IMR-90 (cell line): ENCODE data around the gene GGT1. TPM values are rescaled to one million over a fixed set of nuclear protein-coding genes. Genes with fewer than 3 reads are reported as not detected.

Experiments
- ATAC-seq: fragments of 200-7000 bp; cut with Tn5 transposase; 2 replicates; pipeline ENCODE4 v1.9.1; 2020; ENCODE audit warnings: low read depth, mild to moderate bottlenecking, moderate library complexity
- BruUV-seq: library from RNA; stranded (reverse); fragments of 400-500 nt; replicated peaks from 2 replicates; lab custom pipeline; 2021; lab: Mats Ljungman, UMichigan
- CTCF ChIA-PET: fragments of 300-600 bp; formaldehyde crosslinking; extraction: SDS; loops from one replicate; lab custom pipeline; 2021; ENCODE audit warnings: antibody characterized with exemption; lab: Yijun Ruan, JAX
- POLR2A ChIA-PET: fragments of 300-600 bp; sonication (Branson Sonifier 250); formaldehyde crosslinking; loops from one replicate; lab custom pipeline; 2022; ENCODE audit warnings: antibody characterized with exemption; ENCODE audit not compliant: unreplicated experiment; lab: Charles Lee
- DNase-seq: peaks from one replicate; pipeline ENCODE4 v3.0.0; 2013
- H2AFZ ChIP-seq: replicated peaks from 2 replicates; pipeline ENCODE3; 2013; ENCODE audit warnings: low read length, mild to moderate bottlenecking; ENCODE audit not compliant: poor library complexity
- H2AK5ac ChIP-seq: 2 replicates; pipeline ENCODE4 v1.6.1; 2013; ENCODE audit warnings: low read depth, low read length, inconsistent platforms
- H2AK9ac ChIP-seq: replicated peaks from 2 replicates; pipeline ENCODE3; 2013; ENCODE audit warnings: mild to moderate bottlenecking, low read depth, low read length, moderate library complexity; ENCODE audit not compliant: poor library complexity
- H2BK120ac ChIP-seq: 2 replicates; pipeline ENCODE4 v1.6.1; 2013; ENCODE audit warnings: low read depth, low read length, inconsistent platforms
- H2BK15ac ChIP-seq: 3 replicates; pipeline ENCODE4 v1.6.1; 2013; ENCODE audit warnings: low read depth, low read length, inconsistent platforms
- H2BK20ac ChIP-seq: 2 replicates; pipeline ENCODE4 v1.6.1; 2013; ENCODE audit warnings: low read depth, mild to moderate bottlenecking, inconsistent platforms, low read length, moderate library complexity
- H2BK5ac ChIP-seq: 2 replicates; pipeline ENCODE4 v1.6.1; 2013; ENCODE audit warnings: mild to moderate bottlenecking, low read depth, low read length, inconsistent platforms; ENCODE audit not compliant: poor library complexity, severe bottlenecking
- H3K14ac ChIP-seq: replicated peaks from 2 replicates; pipeline ENCODE4 v1.6.1; 2013; ENCODE audit warnings: low read depth, low read length, inconsistent platforms
- H3K18ac ChIP-seq: 2 replicates; pipeline ENCODE4 v1.6.1; 2013; ENCODE audit warnings: low read depth, low read length, control low read depth
- H3K23ac ChIP-seq: 2 replicates; pipeline ENCODE4 v1.6.1; 2013; ENCODE audit warnings: low read depth, low read length, inconsistent platforms
- H3K27ac ChIP-seq: 2 replicates; pipeline ENCODE4 v1.5.1; 2013; ENCODE audit warnings: mild to moderate bottlenecking, control low read depth, low read length; ENCODE audit not compliant: insufficient read depth
- H3K27me3 ChIP-seq: 2 replicates; pipeline ENCODE4 v1.6.1; 2013; ENCODE audit warnings: low read length; ENCODE audit not compliant: control insufficient read depth, insufficient read depth
- H3K36me3 ChIP-seq: 2 replicates; pipeline ENCODE4 v1.6.1; 2013; ENCODE audit warnings: low read length, mixed read lengths; ENCODE audit not compliant: control insufficient read depth, insufficient read depth
- H3K4ac ChIP-seq: 2 replicates; pipeline ENCODE4 v1.6.1; 2013; ENCODE audit warnings: low read depth, low read length, inconsistent platforms
- H3K4me1 ChIP-seq: 2 replicates; pipeline ENCODE4 v1.6.1; 2013; ENCODE audit warnings: low read length, mixed read lengths; ENCODE audit not compliant: control insufficient read depth, insufficient read depth
- H3K4me2 ChIP-seq: 2 replicates; pipeline ENCODE4 v1.6.1; 2013; ENCODE audit warnings: low read depth, mild to moderate bottlenecking, control low read depth, low read length, moderate library complexity
- H3K4me3 ChIP-seq: 2 replicates; pipeline ENCODE4 v1.5.1; 2013; ENCODE audit warnings: low read depth, mild to moderate bottlenecking, control low read depth, low read length, moderate library complexity; ENCODE audit not compliant: insufficient read depth
- H3K56ac ChIP-seq: 2 replicates; pipeline ENCODE4 v1.6.1; 2013; ENCODE audit warnings: low read length, inconsistent platforms; ENCODE audit not compliant: insufficient read depth; ENCODE audit errors: extremely low read depth
- H3K79me1 ChIP-seq, 2 experiments: 2 replicates each; pipeline ENCODE4 v1.6.1; 2013; ENCODE audit warnings: low read length in 2 of 2, inconsistent platforms in 1 of 2, low read depth in 1 of 2
- H3K9ac ChIP-seq: 2 replicates; pipeline ENCODE4 v1.6.1; 2013; ENCODE audit warnings: low read depth, low read length, control low read depth
- H3K9me1 ChIP-seq: 2 replicates; pipeline ENCODE4 v1.6.1; 2013; ENCODE audit warnings: low read length, inconsistent platforms; ENCODE audit not compliant: insufficient read depth
- H3K9me3 ChIP-seq: 2 replicates; pipeline ENCODE4 v1.6.1; 2013; ENCODE audit warnings: low read length; ENCODE audit not compliant: control insufficient read depth, insufficient read depth
- H4K20me1 ChIP-seq: 2 replicates; pipeline ENCODE4 v1.6.1; 2013; ENCODE audit warnings: low read length, inconsistent platforms; ENCODE audit not compliant: insufficient read depth
- H4K5ac ChIP-seq: 2 replicates; pipeline ENCODE4 v1.6.1; 2013; ENCODE audit warnings: mild to moderate bottlenecking, low read depth, low read length, control low read depth
- H4K8ac ChIP-seq, 2 experiments: 2 replicates each; pipeline ENCODE4 v1.6.1; 2013; ENCODE audit warnings: low read depth in 2 of 2, low read length in 2 of 2, control low read depth in 1 of 2, inconsistent platforms in 1 of 2
- H4K91ac ChIP-seq: 2 replicates; pipeline ENCODE4 v1.6.1; 2013; ENCODE audit warnings: low read depth, low read length, inconsistent platforms; ENCODE audit not compliant: insufficient read depth
- CHD1 ChIP-seq: IDR thresholded peaks from 2 replicates; pipeline ENCODE4 v1.6.1; 2012; ENCODE audit warnings: low read depth, low read length, improper control_type of control experiment
- MAFK ChIP-seq: IDR thresholded peaks from 2 replicates; pipeline ENCODE4 v1.6.1; 2012; ENCODE audit warnings: low read depth, low read length, improper control_type of control experiment
- MAZ ChIP-seq: IDR thresholded peaks from 2 replicates; pipeline ENCODE4 v1.6.1; 2012; ENCODE audit warnings: low read depth, mild to moderate bottlenecking, low read length, improper control_type of control experiment, moderate library complexity, borderline replicate concordance
- NFE2L2 ChIP-seq: fragments of 150-350 bp; IDR thresholded peaks from 2 replicates; pipeline ENCODE4 v1.6.1; 2016; ENCODE audit warnings: low read depth, mild to moderate bottlenecking, low read length
- POLR2A ChIP-seq: IDR thresholded peaks from 2 replicates; pipeline ENCODE4 v1.6.1; 2012; ENCODE audit warnings: mild to moderate bottlenecking, low read depth, low read length
- RAD21 ChIP-seq: IDR thresholded peaks from 2 replicates; pipeline ENCODE4 v1.6.1; 2012; ENCODE audit warnings: low read length, improper control_type of control experiment
- RCOR1 ChIP-seq: IDR thresholded peaks from 2 replicates; pipeline ENCODE4 v1.6.1; 2012; ENCODE audit warnings: mild to moderate bottlenecking, low read length, improper control_type of control experiment; ENCODE audit not compliant: insufficient replicate concordance
- RFX5 ChIP-seq: IDR thresholded peaks from 2 replicates; pipeline ENCODE4 v1.8.0; 2012; ENCODE audit warnings: low read depth, mild to moderate bottlenecking, low read length, moderate library complexity
- SMC3 ChIP-seq: fragments of 150-350 bp; IDR thresholded peaks from 2 replicates; pipeline ENCODE4 v1.6.1; 2016; ENCODE audit warnings: low read depth, mild to moderate bottlenecking, antibody characterized with exemption, low read length, moderate library complexity
- WGBS, 2 experiments: methylation state at CpG; one replicate each; pipeline versions ENCODE4 v1.1.5 to v1.1.7; 2013; ENCODE audit warnings: missing lambda C conversion rate in 2 of 2; ENCODE audit not compliant: insufficient read length in 1 of 2; ENCODE audit errors: extremely low coverage in 2 of 2; 5-methylcytosine and 5-hydroxymethylcytosine counted together
- dilution Hi-C: fragments of 300-500 bp; cut with HindIII; formaldehyde crosslinking; loops from one replicate; pipeline ENCODE4 v1.14.3; 2018; ENCODE audit warnings: low sequenced_read_pairs; ENCODE audit not compliant: unreplicated experiment
- in situ Hi-C: fragments of 300-500 bp; cut with MboI; formaldehyde crosslinking; loops from 3 replicates; pipeline ENCODE4 v1.14.3; 2019; ENCODE audit warnings: low sequenced_read_pairs, inconsistent platforms, mixed read lengths
- intact Hi-C: fragments of 100-400 bp; cut with micrococcal nuclease; formaldehyde crosslinking; loops from 2 replicates; pipeline ENCODE4 v1.10.0; 2022
- polyA plus RNA-seq, 3 experiments: library from polyadenylated mRNA; depleted of rRNA; stranded (reverse); fragments of >200 nt; gene quantifications; 2 replicates each; pipeline ENCODE4 v1.2.3, GENCODE V29; 2012; ENCODE audit warnings: low replicate concordance in 1 of 3
- total RNA-seq: library from RNA; depleted of rRNA; stranded (reverse); fragments of >200 nt; gene quantifications from 2 replicates; pipeline ENCODE4 v1.2.3, GENCODE V29; 2012
- TF ChIP-seq, protein P1 (sequence below): fragments of 150-350 bp; IDR thresholded peaks from 2 replicates; pipeline ENCODE4 v1.6.1; 2017; ENCODE audit warnings: mild to moderate bottlenecking, antibody characterized with exemption, low read length, low read depth
- TF ChIP-seq, protein P2 (sequence below): conservative IDR thresholded peaks from 2 replicates; pipeline ENCODE4 v1.5.1; 2012; ENCODE audit warnings: mild to moderate bottlenecking, low read depth, low read length, improper control_type of control experiment

Gene GGT1
- total and polyA plus RNA-seq, 2 of the 4 experiments (the other 2 are of a cell fraction) = 3.4 to 7.3 TPM

DNA sequence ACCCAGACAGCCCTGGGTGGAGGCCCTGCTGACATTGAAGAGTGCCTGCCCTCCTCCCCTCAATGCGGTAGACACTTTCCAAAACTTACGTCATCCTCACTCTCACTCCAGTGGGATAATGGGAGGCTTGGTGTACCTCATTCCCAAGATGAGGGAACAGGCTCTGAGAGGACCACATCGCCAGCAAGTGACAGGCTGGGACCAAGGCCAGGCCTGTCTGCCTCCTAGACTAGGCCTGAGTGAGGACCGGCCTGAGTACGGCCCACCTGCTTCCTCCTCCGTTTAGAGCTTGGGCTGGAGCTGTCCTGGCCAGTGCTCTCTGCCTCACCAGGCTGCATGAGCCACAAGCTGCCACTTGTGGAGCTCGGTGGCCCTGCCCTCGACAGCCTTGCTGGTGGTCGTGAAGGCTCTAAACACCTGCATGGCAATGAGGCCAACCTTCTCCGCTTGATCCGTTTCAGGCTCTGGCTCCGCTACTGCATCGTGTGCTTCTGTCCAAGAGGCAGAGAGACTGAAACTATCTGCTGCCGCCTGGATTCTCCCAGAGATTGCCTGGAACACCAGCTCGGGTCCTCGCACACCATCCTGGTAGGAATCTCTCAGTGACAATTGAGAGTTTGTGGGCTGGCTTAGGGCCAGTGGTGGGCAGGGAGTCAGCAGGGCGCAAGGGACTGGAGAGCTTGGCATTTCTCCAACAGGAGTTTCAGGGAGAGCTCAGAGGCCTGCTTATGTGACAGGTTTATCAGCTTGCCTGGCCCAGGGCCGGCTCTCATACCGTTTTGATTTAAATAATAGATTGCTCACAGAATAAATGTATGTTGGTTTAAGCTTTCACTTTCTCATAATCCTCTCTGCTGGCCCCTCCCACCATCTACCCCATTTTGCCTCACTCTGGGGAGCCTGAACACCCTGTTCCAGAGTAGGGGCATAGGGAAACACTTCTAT lies 19.5 kb upstream of the GGT1 start:
- peak overlapping the region in 1 of 2 experiments; percentile 13; a peak in 1 of 4 replicates for H4K8ac ChIP-seq
- peak overlapping the region; percentile 78 for H2AK9ac ChIP-seq
- POLR2A ChIA-PET = no interaction called here
- no peaks in the 10 kb centered on the region for H3K9me3 ChIP-seq
- DNase-seq = peak; percentile 15
- peak overlapping the region; percentile 13; the same call in 1 of the 2 replicates for H4K5ac ChIP-seq
- H4K20me1 ChIP-seq = peaks cover 4% of the 10 kb centered on the region; the same call in 1 of the 2 replicates
- in situ Hi-C loops = no loop called here
- H3K27ac ChIP-seq = no peak overlapping the region
- no peaks in the 10 kb centered on the region for H3K27me3 ChIP-seq
- H3K36me3 ChIP-seq = peaks cover 21% of the 10 kb centered on the region; the same call in 1 of the 2 replicates
- H3K4me1 ChIP-seq = peaks cover 22% of the 10 kb centered on the region
- H3K14ac ChIP-seq = 0 out of 2 replicates have a peak overlapping the region, but pooled peaks have one; percentile 23
- peaks cover 20% of the 10 kb centered on the region for H3K9me1 ChIP-seq
- intact Hi-C loops = no loop called here
- H3K23ac ChIP-seq = no peak overlapping the region
- peak overlapping the region; percentile 10; the same call in 1 of the 2 replicates for H3K18ac ChIP-seq
- no peak overlapping the region for H3K4me3 ChIP-seq
- no peak overlapping the region; the same call in 1 of the 2 replicates for H3K4ac ChIP-seq
- H3K9ac ChIP-seq = 0 out of 2 replicates have a peak overlapping the region, but pooled peaks have one; percentile 11
- H3K79me1 ChIP-seq = no peaks in the 10 kb centered on the region
- no peak overlapping the region for H2BK5ac ChIP-seq
- WGBS, 2 experiments = 67% methylated on average over 9 of the region's 19 CpGs; no CpG with 5 or more reads in 1 of the 2 experiments
- peak overlapping the region; percentile 23; the same call in 1 of the 2 replicates for H4K91ac ChIP-seq
- BruUV-seq = no TSS peak
- peak overlapping the region; percentile 14 for H2BK120ac ChIP-seq
- CTCF ChIA-PET = no interaction called here
- H2BK15ac ChIP-seq = no peak overlapping the region
- no peak for TF ChIP-seq MAZ
- no peak for TF ChIP-seq CHD1
- no peak for TF ChIP-seq RFX5
- TF ChIP-seq MAFK = no peak
- TF ChIP-seq, protein P1, sequence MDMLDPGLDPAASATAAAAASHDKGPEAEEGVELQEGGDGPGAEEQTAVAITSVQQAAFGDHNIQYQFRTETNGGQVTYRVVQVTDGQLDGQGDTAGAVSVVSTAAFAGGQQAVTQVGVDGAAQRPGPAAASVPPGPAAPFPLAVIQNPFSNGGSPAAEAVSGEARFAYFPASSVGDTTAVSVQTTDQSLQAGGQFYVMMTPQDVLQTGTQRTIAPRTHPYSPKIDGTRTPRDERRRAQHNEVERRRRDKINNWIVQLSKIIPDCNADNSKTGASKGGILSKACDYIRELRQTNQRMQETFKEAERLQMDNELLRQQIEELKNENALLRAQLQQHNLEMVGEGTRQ = no peak
- no peak for TF ChIP-seq POLR2A
- no peak for TF ChIP-seq RCOR1
- TF ChIP-seq NFE2L2 = no peak
- TF ChIP-seq RAD21 = no peak
- TF ChIP-seq, protein P2, sequence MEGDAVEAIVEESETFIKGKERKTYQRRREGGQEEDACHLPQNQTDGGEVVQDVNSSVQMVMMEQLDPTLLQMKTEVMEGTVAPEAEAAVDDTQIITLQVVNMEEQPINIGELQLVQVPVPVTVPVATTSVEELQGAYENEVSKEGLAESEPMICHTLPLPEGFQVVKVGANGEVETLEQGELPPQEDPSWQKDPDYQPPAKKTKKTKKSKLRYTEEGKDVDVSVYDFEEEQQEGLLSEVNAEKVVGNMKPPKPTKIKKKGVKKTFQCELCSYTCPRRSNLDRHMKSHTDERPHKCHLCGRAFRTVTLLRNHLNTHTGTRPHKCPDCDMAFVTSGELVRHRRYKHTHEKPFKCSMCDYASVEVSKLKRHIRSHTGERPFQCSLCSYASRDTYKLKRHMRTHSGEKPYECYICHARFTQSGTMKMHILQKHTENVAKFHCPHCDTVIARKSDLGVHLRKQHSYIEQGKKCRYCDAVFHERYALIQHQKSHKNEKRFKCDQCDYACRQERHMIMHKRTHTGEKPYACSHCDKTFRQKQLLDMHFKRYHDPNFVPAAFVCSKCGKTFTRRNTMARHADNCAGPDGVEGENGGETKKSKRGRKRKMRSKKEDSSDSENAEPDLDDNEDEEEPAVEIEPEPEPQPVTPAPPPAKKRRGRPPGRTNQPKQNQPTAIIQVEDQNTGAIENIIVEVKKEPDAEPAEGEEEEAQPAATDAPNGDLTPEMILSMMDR = no peak
- no peak for TF ChIP-seq SMC3
- dilution Hi-C loops = no loop called here
- no peak overlapping the region; the same call in 1 of the 2 replicates for H2BK20ac ChIP-seq
- H3K4me2 ChIP-seq = peak overlapping the region; percentile 9
- peak overlapping the region; percentile 51 for H2AK5ac ChIP-seq
- no peak overlapping the region for H3K56ac ChIP-seq
- peak; percentile 38 for ATAC-seq
- peak overlapping the region; percentile 57 for H2AFZ ChIP-seq
